A549 (cell line): ENCODE results near the gene SNRNP70.

Source experiments
- BHLHE40 ChIP-seq: IDR thresholded peaks from 2 replicates; pipeline ENCODE4 v1.6.1; 2012; ENCODE audit warnings: low read depth, low read length, inconsistent platforms
- CEBPB ChIP-seq, 2 experiments: fragments of >200 bp in 1 of 2; sonication (Bioruptor Twin) in 1 of 2; formaldehyde crosslinking in 1 of 2; IDR thresholded peaks; 2 replicates each; pipeline ENCODE4 v1.6.1; 2012 to 2016
- ELK1 ChIP-seq: fragments of 150-350 bp; IDR thresholded peaks from 2 replicates; pipeline ENCODE4 v1.6.1; 2014; ENCODE audit warnings: low read depth, mild to moderate bottlenecking, low read length
- JUNB ChIP-seq: fragments of >200 bp; sonication (Bioruptor Twin); formaldehyde crosslinking; IDR thresholded peaks from 2 replicates; pipeline ENCODE4 v1.6.1; 2016
- MAFK ChIP-seq: fragments of 450-650 bp; IDR thresholded peaks from 2 replicates; pipeline ENCODE4 v1.6.1; 2014; ENCODE audit not compliant: partially characterized antibody
- RAD21 ChIP-seq, 2 experiments: fragments of >200 bp in 1 of 2; sonication (Bioruptor Twin) in 1 of 2; formaldehyde crosslinking in 1 of 2; IDR thresholded peaks in 1 of 2; conservative IDR thresholded peaks in 1 of 2; 2 replicates in 1 of 2; 3 replicates in 1 of 2; pipeline ENCODE4 v1.6.1; 2012 to 2018; ENCODE audit warnings: inconsistent platforms in 1 of 2
- RARB ChIP-seq: fragments of 250-450 bp; sonication (Bioruptor Pico); IDR thresholded peaks from 2 replicates; pipeline ENCODE4 v1.8.0; 2021; ENCODE audit warnings: mild to moderate bottlenecking, moderate library complexity
- SMC3 ChIP-seq: fragments of >200 bp; sonication (Bioruptor Twin); formaldehyde crosslinking; IDR thresholded peaks from 3 replicates; pipeline ENCODE4 v1.6.1; 2018; ENCODE audit warnings: inconsistent platforms
- TP53 ChIP-seq: fragments of 250-450 bp; sonication (Bioruptor Pico); IDR thresholded peaks from 2 replicates; pipeline ENCODE4 v1.5.0; 2021; ENCODE audit warnings: mild to moderate bottlenecking, moderate library complexity
- TF ChIP-seq, protein P1 (sequence below): fragments of >200 bp; sonication (Bioruptor Twin); formaldehyde crosslinking; IDR thresholded peaks from 3 replicates; pipeline ENCODE4 v1.5.1; 2016
- TF ChIP-seq, protein P2 (sequence below): fragments of >200 bp; sonication (Bioruptor Twin); formaldehyde crosslinking; IDR thresholded peaks from 3 replicates; pipeline ENCODE4 v1.6.1; 2016
- TF ChIP-seq, protein P3 (sequence below): fragments of 200-600 bp; sonication (generic); IDR thresholded peaks from 2 replicates; pipeline ENCODE4 v1.6.1; 2016; ENCODE audit warnings: antibody characterized with exemption, mild to moderate bottlenecking, moderate library complexity

DNA sequence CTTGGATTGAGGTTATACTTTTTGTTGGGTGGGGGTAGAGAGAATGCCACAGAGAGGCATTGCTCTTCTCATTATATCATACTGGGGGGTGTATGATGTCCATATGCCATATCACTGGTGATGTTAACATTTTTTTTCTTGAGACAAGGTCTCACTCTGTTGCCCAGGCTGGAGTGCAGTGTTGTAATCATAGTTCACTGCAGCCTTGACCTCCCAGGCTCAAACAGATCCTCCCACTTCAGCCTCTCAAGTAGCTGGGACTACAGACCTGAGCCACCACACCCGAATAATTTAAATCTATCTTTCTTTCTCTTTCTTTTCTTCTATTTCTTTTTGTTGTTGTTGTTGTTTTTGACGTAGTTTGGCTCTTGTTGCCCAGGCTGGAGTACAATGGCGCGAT, 4.9 kb upstream of the SNRNP70 start:
- TF ChIP-seq, protein P1, sequence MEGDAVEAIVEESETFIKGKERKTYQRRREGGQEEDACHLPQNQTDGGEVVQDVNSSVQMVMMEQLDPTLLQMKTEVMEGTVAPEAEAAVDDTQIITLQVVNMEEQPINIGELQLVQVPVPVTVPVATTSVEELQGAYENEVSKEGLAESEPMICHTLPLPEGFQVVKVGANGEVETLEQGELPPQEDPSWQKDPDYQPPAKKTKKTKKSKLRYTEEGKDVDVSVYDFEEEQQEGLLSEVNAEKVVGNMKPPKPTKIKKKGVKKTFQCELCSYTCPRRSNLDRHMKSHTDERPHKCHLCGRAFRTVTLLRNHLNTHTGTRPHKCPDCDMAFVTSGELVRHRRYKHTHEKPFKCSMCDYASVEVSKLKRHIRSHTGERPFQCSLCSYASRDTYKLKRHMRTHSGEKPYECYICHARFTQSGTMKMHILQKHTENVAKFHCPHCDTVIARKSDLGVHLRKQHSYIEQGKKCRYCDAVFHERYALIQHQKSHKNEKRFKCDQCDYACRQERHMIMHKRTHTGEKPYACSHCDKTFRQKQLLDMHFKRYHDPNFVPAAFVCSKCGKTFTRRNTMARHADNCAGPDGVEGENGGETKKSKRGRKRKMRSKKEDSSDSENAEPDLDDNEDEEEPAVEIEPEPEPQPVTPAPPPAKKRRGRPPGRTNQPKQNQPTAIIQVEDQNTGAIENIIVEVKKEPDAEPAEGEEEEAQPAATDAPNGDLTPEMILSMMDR = no peak
- TF ChIP-seq ELK1 (no peak), TP53 (no peak), JUNB (no peak), CEBPB (IDR thresholded peaks at IDR 0.05) (no peak), RAD21 (conservative IDR thresholded peaks at IDR 0.05 in 1 of 2, IDR thresholded peaks at IDR 0.05 in 1 of 2) (no peak), SMC3 (no peak), MAFK (no peak), BHLHE40 (no peak), RARB (no peak)
- TF ChIP-seq, protein P2, sequence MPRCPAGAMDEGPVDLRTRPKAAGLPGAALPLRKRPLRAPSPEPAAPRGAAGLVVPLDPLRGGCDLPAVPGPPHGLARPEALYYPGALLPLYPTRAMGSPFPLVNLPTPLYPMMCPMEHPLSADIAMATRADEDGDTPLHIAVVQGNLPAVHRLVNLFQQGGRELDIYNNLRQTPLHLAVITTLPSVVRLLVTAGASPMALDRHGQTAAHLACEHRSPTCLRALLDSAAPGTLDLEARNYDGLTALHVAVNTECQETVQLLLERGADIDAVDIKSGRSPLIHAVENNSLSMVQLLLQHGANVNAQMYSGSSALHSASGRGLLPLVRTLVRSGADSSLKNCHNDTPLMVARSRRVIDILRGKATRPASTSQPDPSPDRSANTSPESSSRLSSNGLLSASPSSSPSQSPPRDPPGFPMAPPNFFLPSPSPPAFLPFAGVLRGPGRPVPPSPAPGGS = no peak
- TF ChIP-seq, protein P3, sequence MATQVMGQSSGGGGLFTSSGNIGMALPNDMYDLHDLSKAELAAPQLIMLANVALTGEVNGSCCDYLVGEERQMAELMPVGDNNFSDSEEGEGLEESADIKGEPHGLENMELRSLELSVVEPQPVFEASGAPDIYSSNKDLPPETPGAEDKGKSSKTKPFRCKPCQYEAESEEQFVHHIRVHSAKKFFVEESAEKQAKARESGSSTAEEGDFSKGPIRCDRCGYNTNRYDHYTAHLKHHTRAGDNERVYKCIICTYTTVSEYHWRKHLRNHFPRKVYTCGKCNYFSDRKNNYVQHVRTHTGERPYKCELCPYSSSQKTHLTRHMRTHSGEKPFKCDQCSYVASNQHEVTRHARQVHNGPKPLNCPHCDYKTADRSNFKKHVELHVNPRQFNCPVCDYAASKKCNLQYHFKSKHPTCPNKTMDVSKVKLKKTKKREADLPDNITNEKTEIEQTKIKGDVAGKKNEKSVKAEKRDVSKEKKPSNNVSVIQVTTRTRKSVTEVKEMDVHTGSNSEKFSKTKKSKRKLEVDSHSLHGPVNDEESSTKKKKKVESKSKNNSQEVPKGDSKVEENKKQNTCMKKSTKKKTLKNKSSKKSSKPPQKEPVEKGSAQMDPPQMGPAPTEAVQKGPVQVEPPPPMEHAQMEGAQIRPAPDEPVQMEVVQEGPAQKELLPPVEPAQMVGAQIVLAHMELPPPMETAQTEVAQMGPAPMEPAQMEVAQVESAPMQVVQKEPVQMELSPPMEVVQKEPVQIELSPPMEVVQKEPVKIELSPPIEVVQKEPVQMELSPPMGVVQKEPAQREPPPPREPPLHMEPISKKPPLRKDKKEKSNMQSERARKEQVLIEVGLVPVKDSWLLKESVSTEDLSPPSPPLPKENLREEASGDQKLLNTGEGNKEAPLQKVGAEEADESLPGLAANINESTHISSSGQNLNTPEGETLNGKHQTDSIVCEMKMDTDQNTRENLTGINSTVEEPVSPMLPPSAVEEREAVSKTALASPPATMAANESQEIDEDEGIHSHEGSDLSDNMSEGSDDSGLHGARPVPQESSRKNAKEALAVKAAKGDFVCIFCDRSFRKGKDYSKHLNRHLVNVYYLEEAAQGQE = no peak
